MCF 10A (cell line): Measurements from ENCODE around the gene SNRNP27. TPM values are rescaled to one million over a fixed set of nuclear protein-coding genes. Genes with fewer than 3 reads are reported as not detected.

Experiments used
- BruUV-seq: library from RNA; stranded (reverse); fragments of 400-500 nt; replicated peaks from 2 replicates; lab custom pipeline; 2021; lab: Mats Ljungman, UMichigan
- CTCF ChIA-PET: fragments of 300-600 bp; sonication (Branson Sonifier 250); formaldehyde crosslinking; extraction: SDS; loops from one replicate; lab custom pipeline; 2021; ENCODE audit warnings: antibody characterized with exemption, inconsistent platforms; lab: Yijun Ruan, JAX
- POLR2A ChIA-PET: fragments of 300-600, 350-650 bp; sonication (Branson Sonifier 250); formaldehyde crosslinking; extraction: SDS; loops from one replicate; lab custom pipeline; 2020; ENCODE audit warnings: antibody characterized with exemption, inconsistent platforms; lab: Yijun Ruan, JAX
- DNase-seq: peaks from one replicate; pipeline ENCODE4 v3.0.0-alpha.2; 2018; ENCODE audit not compliant: unreplicated experiment
- H3K27ac Mint-ChIP-seq: one replicate; pipeline ENCODE4 v1.8.0; 2022; ENCODE audit warnings: mild to moderate bottlenecking, low read depth, mixed read lengths; ENCODE audit not compliant: unreplicated experiment
- H3K27me3 Mint-ChIP-seq: one replicate; pipeline ENCODE4 v1.8.0; 2022; ENCODE audit warnings: mixed read lengths; ENCODE audit not compliant: insufficient read depth, unreplicated experiment
- H3K36me3 Mint-ChIP-seq: one replicate; pipeline ENCODE4 v1.8.0; 2022; ENCODE audit warnings: mild to moderate bottlenecking, moderate library complexity, mixed read lengths; ENCODE audit not compliant: insufficient read depth, unreplicated experiment
- H3K4me1 Mint-ChIP-seq: one replicate; pipeline ENCODE4 v1.8.0; 2022; ENCODE audit warnings: mixed read lengths; ENCODE audit not compliant: insufficient read depth, unreplicated experiment
- H3K4me3 Mint-ChIP-seq: one replicate; pipeline ENCODE4 v1.8.0; 2022; ENCODE audit warnings: mild to moderate bottlenecking, moderate library complexity, mixed read lengths; ENCODE audit not compliant: unreplicated experiment
- H3K9me3 Mint-ChIP-seq: one replicate; pipeline ENCODE4 v1.8.0; 2022; ENCODE audit warnings: mixed read lengths; ENCODE audit not compliant: unreplicated experiment
- intact Hi-C: fragments of 100-400 bp; cut with micrococcal nuclease; formaldehyde crosslinking; loops from 2 replicates; pipeline ENCODE4 v1.14.1; 2022
- total RNA-seq: library from RNA; stranded (reverse); gene quantifications from 2 replicates; pipeline ENCODE4 v1.2.3, GENCODE V29; 2022
- TF ChIP-seq, protein P1 (sequence below): fragments of 200-600 bp; IDR thresholded peaks from one replicate; pipeline ENCODE4 v1.8.0; 2022; ENCODE audit warnings: antibody characterized with exemption, mild to moderate bottlenecking; ENCODE audit not compliant: unreplicated experiment

SNRNP27 gene
- total RNA-seq, 1 experiment from 2014 or later = 68.9 TPM

DNA sequence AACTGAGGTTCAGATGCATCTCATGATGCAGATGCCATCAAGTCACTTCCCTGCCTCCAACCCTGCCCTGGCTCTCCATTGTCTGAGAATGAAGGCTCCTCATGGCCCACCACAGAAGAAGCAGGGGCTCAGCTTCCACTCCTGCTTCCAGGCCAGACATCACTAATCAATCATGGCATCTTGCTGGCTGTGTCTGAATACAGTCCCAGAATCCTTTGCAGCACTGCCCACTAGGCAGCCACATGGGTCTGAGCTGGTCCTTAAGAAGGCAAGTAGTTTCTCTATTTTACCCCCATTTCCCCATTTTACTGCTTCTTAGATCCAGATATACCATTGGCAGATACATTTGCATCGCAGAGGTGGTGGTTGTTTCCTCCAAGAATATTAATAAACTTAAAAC, 60.3 kb downstream of the SNRNP27 start:
- ChIA-PET CTCF (no interaction called here), POLR2A (interaction anchor here (1.4 kb wide), 1 partner anchor 9 kb away, joined by 4 read pairs; no protein-coding TSS in a partner anchor)
- TF ChIP-seq, protein P1, sequence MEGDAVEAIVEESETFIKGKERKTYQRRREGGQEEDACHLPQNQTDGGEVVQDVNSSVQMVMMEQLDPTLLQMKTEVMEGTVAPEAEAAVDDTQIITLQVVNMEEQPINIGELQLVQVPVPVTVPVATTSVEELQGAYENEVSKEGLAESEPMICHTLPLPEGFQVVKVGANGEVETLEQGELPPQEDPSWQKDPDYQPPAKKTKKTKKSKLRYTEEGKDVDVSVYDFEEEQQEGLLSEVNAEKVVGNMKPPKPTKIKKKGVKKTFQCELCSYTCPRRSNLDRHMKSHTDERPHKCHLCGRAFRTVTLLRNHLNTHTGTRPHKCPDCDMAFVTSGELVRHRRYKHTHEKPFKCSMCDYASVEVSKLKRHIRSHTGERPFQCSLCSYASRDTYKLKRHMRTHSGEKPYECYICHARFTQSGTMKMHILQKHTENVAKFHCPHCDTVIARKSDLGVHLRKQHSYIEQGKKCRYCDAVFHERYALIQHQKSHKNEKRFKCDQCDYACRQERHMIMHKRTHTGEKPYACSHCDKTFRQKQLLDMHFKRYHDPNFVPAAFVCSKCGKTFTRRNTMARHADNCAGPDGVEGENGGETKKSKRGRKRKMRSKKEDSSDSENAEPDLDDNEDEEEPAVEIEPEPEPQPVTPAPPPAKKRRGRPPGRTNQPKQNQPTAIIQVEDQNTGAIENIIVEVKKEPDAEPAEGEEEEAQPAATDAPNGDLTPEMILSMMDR = no peak
- H3K4me3 Mint-ChIP-seq = no peak overlapping the region
- H3K36me3 Mint-ChIP-seq = no peaks in the 10 kb centered on the region
- intact Hi-C loops = no loop called here
- H3K27me3 Mint-ChIP-seq = peaks cover 18% of the 10 kb centered on the region
- peaks cover 6% of the 10 kb centered on the region for H3K4me1 Mint-ChIP-seq
- BruUV-seq = no TSS peak
- H3K9me3 Mint-ChIP-seq = no peaks in the 10 kb centered on the region
- no peak for DNase-seq
- peak overlapping the region; percentile 28 for H3K27ac Mint-ChIP-seq

Other genes starting within 250 kb of the SNRNP27 start
- gene ANXA4, start 151.8 kb upstream of the SNRNP27 start, total RNA-seq = 79.8 and 82.9 TPM in 2 replicates
- gene GMCL1, start 64.3 kb upstream of the SNRNP27 start, total RNA-seq = 13.2 and 13.6 TPM in 2 replicates
- 63.6 and 71.8 TPM in 2 replicates for gene MXD1, start 21.2 kb downstream of the SNRNP27 start, total RNA-seq
- 0.20 and 0.23 TPM in 2 replicates for gene ASPRV1, start 67.7 kb downstream of the SNRNP27 start, total RNA-seq
- gene PCBP1, start 193.5 kb downstream of the SNRNP27 start, total RNA-seq = 259 and 277 TPM in 2 replicates